ENCODE results near the gene PLA2G4A.

PLA2G4A gene

DNA sequence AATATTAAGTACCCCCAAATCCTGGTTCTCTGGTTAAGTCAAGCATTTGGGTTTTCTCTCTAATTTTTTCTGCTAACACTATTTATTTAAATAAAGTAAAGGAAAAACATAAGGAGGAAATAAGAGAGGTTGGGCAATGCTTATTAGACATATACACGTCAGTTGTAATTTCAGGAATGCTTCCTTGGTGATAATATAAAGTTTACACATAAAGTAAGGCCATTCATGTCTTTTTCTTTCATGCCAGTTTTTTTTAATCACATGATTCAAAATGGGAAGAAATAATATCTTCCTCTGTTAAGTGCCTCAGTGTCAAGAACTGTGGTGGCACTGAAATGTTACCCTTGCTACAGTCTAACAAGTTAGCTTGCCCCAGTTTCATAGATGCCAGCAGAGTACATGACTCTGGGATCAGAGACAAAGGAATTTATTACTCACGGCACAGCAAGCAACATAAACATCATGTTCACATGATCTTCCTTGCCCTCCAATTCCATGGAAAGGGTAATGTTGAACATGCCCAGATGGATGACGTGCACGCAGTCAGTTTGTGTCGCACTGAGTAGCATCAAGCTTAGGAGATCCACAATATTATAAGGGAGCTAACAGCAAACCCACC lies 184.9 kb downstream of the PLA2G4A start:
- DNase-seq (ENCODE audit: low read depth in 3 of 3, low spot score in 1 of 3): no peak

DNA sequence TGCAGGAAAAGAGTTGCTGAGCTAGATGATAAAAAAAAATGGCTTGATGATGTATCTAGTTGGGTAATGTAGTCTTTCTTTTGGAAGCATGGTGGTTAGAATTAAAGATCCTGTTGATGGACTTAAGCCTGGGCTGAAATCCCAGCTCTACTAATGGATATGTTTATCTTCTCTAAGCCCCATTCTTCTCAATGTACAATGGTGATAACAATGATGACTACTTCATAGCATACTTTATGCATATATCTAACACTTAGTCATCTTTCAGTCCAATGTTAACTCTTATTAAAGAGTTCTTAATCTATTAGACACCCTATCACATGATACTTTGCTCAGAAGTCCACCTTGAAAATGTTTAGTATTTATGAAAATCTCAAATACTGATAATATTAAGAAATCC lies 189.5 kb downstream of the PLA2G4A start:
- DNase-seq (ENCODE audit: low read depth in 3 of 3, low spot score in 1 of 3): no peak

DNA sequence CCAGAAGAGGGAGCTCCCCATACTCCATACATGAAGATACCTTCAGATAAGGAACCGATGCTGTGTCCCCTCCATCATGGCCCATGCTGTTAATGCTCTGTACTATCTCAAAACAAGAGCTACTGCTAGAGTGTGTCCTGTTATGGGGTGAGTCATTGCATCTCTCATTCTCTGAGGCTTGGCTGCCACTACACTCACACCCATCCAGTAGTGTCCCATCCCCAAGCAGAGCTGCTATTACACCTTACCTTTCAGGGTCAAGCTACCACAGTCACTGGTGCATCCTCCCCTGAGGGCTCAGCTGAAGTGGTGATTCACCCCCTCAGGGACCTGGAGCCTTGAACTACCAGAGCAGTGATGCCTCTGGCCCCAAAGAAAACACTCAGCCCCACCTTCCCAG lies 198.5 kb downstream of the PLA2G4A start:
- no peak for DNase-seq (ENCODE audit: low read depth in 3 of 3, low spot score in 1 of 3)

DNA sequence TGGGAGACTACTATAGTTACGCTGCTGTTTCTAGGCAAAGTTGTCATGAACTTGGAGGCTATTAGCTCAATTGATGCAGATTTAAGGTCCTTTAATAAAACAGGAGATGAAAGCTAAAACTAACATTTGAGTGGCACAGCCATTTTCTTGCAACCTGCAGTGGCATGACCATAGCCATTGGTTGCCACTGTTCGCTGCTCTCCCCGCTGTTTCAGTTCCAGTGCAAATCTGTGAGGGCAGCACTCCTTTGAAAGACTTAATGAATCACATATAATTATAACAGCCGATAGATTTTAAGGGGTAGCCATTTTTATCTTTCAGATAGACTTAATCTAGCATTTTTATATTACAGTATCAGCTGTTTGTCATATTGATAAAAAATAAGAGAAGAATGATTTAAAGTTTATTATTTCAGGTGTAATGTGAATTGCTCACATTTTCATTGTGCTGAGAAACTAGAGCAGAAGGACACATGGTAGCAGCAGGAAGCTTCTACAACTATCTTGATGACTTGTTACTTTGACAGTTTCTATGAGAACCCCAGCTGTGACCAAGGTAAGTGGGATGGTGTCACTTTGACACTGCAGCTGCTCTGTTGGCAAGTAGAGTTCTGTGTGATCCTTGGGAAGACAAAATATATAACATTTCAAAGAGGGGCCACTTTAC lies 203.7 kb downstream of the PLA2G4A start:
- no peak for DNase-seq (ENCODE audit: low read depth in 3 of 3, low spot score in 1 of 3)

DNA sequence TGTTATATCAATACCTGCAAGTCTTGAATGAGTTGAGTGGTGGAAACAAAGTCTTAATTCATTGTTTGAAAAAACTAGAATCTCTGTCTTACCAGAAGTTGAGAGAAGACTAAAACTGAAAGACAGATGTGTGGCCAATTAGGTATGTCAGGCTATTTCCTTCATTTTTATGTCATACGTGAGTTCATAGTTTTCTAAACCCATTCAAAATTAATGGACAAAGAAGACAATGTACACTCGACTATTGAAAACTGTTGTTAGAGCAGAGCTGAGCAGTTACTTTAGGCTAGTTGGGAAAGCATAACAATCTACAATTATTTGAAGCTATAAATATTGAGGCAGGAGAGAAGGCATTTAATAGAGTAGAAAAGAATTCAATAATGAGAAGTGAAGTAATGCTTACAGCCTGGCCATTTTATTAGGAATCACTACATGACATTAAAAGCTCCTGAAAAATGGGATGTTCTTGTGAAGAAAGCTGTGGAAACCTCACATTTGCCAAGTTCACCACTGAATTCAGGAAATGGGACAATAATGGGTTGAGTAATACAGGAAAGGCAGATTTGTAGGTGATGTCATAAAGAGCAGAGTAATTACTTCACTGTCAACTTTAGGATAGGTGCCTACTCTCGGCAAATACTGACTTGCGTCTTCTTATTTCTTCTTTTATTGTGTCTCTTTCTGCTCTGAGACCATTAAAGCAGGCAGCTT lies 204.4 kb downstream of the PLA2G4A start:
- DNase-seq (ENCODE audit: low read depth in 3 of 3, low spot score in 1 of 3): no peak

DNA sequence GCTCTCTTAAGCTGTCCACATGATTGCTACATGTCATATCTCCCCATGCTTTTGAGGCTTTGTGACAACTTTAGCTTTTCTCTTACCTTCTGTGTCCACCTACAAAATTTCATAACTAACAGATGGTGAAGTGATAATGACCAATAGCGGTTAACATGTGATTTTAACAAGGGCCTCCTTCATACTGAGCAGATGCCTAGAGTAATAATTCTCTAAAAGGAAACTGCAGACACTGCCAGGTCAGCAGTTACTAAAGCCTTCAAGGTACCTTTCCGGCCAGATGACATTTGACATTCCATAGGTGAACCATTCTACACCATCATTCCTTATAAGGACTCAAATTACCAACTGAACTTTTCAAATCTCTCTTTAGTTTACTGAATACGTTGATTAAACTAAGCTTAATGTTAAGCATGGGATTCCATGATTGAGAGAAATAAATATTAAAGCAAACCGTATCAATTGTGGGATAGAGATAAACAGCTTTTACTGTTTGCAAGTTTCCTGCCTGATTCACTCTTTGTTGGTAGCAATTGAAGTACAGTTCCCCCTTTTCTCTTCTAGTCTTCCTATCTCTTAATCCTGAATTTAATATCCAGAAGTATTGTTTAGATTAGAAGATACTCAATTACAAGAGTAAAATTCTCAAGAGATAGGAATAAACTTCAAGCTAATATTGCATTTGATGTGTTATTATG lies 205.1 kb downstream of the PLA2G4A start:
- DNase-seq (ENCODE audit: low read depth in 3 of 3, low spot score in 1 of 3): no peak

DNA sequence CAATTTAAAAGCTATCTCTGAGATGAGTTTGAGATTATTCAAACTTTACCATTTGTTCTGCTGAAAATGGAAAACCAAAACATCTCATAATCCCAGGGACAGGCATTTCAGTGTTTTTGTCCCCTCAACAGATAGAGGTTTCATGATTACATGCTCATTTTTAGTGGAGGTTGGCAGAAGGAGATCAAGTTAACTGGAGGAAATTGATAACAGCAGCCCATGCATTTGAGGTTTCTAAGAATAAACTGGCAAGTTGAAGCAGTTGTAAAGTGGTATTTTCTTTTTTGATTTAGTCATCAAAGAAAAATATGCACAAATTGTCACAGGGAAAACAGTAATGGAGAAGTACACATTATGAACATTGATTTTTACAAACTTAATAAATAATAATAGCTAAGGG lies 205.8 kb downstream of the PLA2G4A start:
- DNase-seq (ENCODE audit: low read depth in 3 of 3, low spot score in 1 of 3): no peak

DNA sequence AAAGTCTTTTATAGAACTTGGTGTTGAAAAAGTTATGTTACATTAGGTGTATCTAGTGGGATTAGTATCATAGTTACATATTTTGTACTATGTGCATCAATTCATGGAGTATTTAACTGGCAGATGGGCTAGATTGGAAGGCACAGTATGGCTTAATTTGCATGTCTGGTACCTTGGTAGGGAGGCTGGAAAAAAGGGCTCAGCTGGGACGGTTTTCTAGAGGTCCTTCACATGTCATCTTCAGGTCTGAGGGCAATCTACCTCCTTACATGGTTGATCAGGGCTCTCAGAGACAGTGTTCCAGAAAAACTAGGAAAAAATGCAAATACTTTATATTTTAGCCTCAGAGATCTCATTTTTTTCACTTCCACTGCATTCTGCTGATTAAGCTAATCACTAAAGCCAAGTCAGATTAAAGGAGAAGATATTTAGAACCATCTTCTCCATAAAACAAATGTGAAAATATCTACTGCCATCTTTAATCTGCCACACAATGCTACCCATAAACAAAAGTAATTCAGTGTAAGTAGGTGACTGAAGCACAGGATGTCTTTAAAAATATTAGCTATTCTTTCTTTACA lies 209.3 kb downstream of the PLA2G4A start:
- no peak for DNase-seq (ENCODE audit: low read depth in 3 of 3, low spot score in 1 of 3)

Data from stimulated activated CD4-positive, alpha-beta T cell treated with anti-CD3 and anti-CD28 coated beads, TNF-alpha, amount 100 ng/mL, for 1 hour (primary cell).